H7 (cell line): ENCODE measurements around the gene SPATC1L. TPM values are rescaled to one million over a fixed set of nuclear protein-coding genes. Genes with fewer than 3 reads are reported as not detected.
"Not testable (repeated sequence)": the region's sequence is repeated elsewhere in the genome, so short reads cannot be mapped to it uniquely, and the experiment has no call there.

Experiments
- DNase-seq: peaks from one replicate; pipeline ENCODE4 v3.0.0; 2012
- H3K27me3 ChIP-seq: 2 replicates; pipeline ENCODE4 v1.6.0; 2011; ENCODE audit warnings: mild to moderate bottlenecking, low read length; ENCODE audit not compliant: control insufficient read depth, insufficient read depth
- H3K36me3 ChIP-seq: replicated peaks from 2 replicates; pipeline ENCODE4 v1.5.1; 2011; ENCODE audit warnings: low read length; ENCODE audit not compliant: control insufficient read depth, insufficient read depth
- H3K4me3 ChIP-seq: 2 replicates; pipeline ENCODE4 v1.5.1; 2011; ENCODE audit warnings: low read depth, mild to moderate bottlenecking, control low read depth, low read length, moderate library complexity; ENCODE audit not compliant: insufficient read depth
- total RNA-seq: library from RNA; depleted of rRNA; stranded (reverse); fragments of >200 nt; shearing (Covaris generic); gene quantifications from 2 replicates; pipeline ENCODE4 v1.2.3, GENCODE V29; 2014

The SPATC1L gene
- total RNA-seq, 1 experiment from 2014 or later = 35.5 TPM

DNA sequence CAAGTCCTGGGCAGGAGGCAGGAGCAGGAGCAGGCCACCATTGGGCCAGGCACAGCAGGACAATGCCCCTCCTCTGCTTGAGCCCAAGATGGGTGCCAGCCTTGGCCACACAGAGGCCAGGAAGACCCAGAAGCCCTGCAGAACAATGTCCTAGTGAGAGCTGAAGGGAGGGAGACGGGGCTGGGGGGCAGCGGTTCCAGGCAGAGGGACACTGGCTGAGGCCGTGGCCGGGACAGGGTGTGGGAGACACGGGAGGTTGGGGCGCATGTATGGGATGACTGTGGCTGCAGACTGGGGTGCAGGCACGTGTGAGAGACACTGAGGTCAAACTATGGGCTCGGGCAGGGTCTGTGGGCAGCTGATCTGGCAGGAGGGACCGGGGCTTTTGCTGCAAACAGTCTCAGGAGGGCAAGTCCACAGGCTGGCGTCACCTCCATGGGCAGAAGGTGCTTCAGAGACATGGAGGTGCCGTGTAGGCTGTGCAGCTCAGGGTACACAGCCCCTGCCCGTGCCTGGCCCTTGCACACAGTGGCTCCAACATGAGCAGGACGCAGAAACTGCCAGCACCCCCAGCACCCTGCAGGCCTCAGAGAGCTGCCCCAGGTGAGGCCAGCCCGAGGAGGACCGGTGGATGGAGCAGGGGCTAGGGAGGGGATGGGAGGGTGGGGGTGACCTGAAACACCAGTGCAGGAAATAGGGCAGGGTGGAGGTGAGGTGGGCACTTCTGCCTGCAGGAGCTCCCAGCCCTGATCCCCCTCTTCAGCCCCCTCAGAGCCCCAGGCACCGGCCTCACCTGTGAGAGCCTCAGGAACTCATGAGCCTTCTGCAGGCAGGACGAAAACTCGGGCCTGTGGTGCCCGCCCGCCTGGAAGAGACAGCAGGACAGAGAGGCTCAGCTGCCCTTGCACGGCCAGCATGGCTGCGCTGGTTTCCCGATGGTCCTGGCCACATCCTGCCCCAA, 24.8 kb upstream of the SPATC1L start:
- Histone ChIP-seq H3K36me3 (peaks cover 22% of the 10 kb centered on the region), H3K4me3 (no peak overlapping the region), H3K27me3 (no peaks in the 10 kb centered on the region)
- DNase-seq = peak; percentile 50

DNA sequence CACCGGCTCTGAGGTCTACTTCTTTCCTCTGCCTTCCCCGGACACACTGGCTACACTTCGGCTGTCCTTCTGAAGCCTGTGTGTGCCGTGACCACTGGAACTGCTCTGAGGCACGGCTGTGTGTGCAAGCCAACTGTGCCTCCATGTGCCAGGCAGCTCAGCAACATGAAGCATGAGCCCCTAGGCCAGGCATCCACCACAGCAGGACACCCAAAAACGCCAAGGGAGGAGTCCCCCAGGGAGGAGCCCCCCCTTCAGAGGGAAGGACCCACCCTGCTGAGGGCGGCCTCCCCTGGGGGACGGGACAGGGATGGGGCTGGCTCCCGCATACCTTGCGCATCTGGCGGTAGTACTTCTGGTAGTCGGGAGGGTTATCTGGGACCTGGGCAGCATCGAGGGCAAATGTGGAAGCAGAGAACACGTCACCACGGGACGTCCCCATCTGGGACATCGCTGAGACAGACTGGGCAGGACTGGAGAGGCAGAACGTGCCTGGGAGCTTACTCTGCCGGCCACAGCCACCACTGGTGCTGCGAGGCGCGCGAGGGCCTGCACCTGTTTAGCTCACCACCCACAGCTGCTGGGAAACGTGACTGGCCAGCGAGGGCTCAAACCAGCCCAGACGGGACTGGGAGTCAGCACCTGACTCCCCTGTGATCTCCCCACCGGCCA, 23.8 kb upstream of the SPATC1L start:
- peak; percentile 46 for DNase-seq
- peaks cover 19% of the 10 kb centered on the region for H3K36me3 ChIP-seq
- no peaks in the 10 kb centered on the region for H3K27me3 ChIP-seq
- no peak overlapping the region for H3K4me3 ChIP-seq

DNA sequence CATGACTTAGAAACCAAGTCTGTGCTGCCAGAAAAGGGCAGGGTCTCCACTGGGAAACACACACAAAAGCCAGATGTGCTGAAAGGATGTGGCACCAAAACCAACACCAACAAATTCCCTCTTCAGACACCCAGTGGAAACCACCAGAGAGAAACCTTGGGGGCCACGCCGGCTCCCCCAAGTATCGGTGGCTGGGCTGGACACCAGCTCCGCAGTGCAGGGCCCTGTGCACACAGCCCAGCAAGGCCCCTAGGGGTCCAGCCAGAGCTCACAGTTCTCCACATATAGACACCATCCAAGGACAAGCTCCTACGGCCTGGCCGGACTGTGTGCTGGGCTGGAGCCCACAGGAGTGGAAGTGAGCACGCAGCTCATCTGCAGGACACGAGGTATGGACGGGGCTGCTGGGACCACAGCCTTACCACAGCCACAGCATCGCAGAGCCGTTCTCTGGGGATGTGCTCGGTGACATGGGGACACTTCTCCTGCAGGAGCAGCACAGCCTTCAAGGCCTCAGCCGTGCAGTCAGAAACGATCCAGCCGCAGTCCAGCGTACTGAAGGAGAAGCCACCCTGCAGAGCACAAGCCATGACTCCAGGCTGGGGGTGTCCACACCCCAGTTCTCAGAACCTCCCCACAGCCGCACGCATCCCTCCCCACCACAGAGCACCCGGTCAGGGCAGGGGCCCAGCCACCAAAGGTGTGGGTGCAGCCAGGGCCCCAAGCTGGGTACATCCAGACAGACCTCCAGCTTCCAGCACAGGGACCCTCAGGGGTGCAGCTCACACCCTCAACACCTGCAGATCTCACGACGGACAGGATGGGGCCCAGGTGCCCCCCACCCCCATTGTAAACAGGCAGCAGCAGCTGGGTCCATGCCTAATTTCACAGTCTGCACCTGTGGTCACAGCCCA, 23.0 kb upstream of the SPATC1L start:
- Histone ChIP-seq H3K27me3 (no peaks in the 10 kb centered on the region), H3K4me3 (no peak overlapping the region), H3K36me3 (peaks cover 19% of the 10 kb centered on the region)
- DNase-seq = peak; percentile 34

DNA sequence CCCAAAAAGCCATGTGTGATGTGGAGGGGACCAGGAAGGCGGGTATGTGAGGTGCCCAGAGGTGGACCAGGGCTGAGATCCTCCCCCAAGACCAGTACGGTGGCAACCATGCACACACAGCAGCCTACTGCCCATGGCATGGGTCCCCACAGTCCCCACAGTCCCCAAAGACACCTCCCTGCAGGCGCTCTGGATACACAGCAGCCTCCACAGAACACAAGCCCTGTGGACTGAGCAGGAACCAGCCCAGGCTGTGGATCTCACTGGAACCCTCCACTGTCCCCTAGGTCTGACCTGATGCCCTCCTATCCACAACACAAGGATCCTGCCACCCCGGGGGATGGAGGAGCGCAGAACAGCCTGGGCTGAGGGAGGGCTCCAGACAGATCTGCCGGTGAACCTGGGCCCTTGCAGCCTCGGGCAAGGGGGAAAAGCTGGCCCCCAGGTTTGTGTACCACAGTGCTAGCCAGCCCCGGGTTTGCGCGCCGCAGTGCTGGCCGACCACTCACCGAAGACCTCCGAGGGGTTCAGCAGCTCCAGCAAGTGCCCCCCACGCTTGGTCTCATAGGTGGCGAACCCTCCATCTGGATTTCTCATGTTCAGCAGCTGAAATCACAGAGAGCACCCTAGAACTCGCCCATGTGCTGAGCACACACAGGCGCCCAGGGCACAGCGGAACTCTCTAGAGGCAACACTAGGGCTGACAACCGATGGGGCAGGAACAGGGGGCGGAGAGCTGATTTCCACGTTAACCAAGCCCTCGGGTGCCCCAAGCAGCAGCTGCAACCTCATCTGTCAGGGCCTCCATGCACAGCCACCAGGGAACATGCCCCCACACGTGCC, 22.1 kb upstream of the SPATC1L start:
- peaks cover 19% of the 10 kb centered on the region for H3K36me3 ChIP-seq
- H3K4me3 ChIP-seq = no peak overlapping the region
- DNase-seq = no peak
- H3K27me3 ChIP-seq = no peaks in the 10 kb centered on the region

DNA sequence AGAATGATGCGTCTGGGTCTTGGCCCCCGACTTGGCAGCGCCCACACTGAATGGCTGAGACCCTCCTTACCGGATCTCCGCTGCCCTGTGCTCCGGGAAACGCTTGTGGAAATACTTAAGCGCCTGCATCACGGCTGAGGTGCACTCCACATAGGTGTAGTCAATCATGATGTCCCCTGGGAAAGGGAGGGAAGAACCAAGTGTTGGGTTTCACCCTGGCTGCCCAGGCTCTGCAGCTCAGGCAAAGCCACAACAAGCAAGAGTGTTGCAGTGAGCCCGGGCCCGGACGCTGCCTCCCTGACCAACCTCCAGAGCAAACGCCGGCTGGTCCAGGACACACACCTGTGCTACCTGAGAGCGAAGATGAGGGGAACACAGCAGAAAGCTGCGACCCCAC, 21.5 kb upstream of the SPATC1L start:
- H3K36me3 ChIP-seq = peaks cover 19% of the 10 kb centered on the region
- H3K4me3 ChIP-seq = no peak overlapping the region
- H3K27me3 ChIP-seq = no peaks in the 10 kb centered on the region
- no peak for DNase-seq

DNA sequence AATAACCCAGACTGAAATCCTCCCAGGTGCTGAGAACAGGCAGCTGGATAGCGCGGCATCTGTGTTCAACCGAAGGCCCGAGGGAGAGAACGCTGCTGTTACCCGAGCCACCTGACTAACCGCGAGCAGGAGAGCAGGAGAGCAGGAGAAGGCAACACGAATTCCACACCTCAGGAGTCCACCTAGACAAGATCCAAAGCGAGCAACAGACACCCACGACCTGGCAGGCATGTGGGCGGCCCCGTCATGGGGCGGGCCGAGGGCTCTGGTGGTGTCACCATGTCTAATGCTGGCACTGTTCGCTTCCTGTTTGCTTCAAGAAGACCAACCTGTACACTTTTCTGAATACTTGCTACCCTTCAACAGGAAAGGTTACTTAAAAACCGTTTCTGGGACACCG, 20.9 kb upstream of the SPATC1L start:
- DNase-seq = no peak
- Histone ChIP-seq H3K27me3 (no peaks in the 10 kb centered on the region), H3K36me3 (peaks cover 19% of the 10 kb centered on the region)

DNA sequence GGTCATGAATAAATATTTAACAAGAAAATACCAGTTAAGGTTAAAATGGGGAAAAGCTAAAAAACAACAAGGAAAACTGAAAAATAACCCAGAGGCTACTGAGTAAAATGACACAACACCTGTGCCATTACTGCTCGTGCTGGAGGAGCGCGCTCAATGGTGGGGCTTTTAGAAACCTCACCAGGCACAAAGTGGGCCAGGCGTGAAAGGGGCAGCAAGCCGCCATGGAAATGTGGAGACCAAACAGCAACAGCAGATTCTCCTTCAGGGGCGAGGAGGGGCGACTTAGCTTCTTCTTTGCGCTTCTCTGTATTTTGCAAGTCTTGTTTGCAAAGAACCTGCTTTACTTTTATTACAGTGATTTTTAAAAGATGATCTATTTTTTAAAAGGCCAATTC, 18.9 kb upstream of the SPATC1L start:
- H3K36me3 ChIP-seq = peaks cover 14% of the 10 kb centered on the region
- no peaks in the 10 kb centered on the region for H3K27me3 ChIP-seq
- no peak for DNase-seq
- H3K4me3 ChIP-seq = no peak overlapping the region

More for the DNA sequence above, 20.9 kb upstream of the SPATC1L start:
- no peak overlapping the region for H3K4me3 ChIP-seq

DNA sequence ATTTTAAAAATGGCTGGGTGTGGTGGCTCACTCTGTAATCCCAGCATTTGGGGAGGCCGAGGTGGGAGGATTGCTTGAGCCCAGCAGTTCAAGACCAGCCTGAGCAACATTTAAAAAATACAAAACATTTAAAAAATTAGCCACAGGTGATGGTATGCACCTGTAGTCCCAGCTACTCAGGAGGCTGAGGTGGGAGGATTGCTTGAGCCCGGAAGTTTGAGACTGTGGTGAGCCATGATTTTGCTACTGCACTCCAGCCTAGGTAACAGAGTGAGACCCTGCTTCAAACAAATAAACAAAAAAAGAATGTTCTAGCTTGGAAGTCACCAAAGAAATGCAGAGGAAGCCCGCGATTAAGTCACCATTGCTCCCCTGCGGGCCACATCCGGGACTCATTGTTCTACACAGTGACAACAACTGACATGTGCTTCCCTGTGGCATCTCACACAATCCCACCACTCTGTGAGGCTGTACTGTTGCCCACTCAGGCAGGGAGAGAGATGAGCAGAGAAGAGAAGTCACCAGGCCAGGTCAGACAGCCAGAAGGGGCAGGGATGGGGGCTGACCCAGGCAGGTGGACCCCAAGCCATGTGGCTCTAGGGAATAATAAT, 18.4 kb upstream of the SPATC1L start:
- no peaks in the 10 kb centered on the region for H3K27me3 ChIP-seq
- no peak overlapping the region for H3K4me3 ChIP-seq
- DNase-seq = no peak
- peaks cover 13% of the 10 kb centered on the region for H3K36me3 ChIP-seq

DNA sequence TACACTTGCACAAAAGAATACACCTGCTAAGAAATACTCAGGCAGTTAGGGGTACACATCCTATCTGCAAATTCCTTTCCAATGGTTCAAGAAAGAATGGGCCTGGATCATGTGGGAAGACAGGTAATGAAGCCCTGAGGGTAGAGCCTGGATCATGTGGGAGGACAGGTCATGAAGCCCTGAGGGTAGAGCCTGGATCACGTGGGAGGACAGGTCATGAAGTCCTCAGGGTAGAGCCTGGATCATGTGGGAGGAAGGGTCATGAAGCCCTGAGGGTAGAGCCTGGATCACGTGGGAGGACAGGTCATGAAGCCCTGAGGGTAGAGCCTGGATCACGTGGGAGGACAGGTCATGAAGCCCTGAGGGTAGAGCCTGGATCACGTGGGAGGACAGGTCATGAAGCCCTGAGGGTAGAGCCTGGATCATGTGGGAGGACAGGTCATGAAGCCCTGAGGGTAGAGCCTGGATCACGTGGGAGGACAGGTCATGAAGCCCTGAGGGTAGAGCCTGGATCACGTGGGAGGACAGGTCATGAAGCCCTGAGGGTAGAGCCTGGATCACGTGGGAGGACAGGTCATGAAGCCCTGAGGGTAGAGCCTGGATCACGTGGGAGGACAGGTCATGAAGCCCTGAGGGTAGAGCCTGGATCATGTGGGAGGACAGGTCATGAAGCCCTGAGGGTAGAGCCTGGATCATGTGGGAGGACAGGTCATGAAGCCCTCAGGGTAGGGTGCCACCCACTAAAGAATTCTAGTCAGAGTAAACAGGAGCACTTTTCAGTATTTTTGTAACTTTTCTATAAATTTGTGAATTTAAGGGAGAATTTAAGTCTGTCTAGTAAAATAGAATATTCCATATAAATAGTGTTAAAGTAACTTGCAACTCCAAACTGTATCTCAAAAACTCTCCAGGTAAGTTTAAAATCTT, 16.9 kb upstream of the SPATC1L start:
- not testable (repeated sequence) for H3K36me3 ChIP-seq, H3K27me3 ChIP-seq, H3K4me3 ChIP-seq, DNase-seq

DNA sequence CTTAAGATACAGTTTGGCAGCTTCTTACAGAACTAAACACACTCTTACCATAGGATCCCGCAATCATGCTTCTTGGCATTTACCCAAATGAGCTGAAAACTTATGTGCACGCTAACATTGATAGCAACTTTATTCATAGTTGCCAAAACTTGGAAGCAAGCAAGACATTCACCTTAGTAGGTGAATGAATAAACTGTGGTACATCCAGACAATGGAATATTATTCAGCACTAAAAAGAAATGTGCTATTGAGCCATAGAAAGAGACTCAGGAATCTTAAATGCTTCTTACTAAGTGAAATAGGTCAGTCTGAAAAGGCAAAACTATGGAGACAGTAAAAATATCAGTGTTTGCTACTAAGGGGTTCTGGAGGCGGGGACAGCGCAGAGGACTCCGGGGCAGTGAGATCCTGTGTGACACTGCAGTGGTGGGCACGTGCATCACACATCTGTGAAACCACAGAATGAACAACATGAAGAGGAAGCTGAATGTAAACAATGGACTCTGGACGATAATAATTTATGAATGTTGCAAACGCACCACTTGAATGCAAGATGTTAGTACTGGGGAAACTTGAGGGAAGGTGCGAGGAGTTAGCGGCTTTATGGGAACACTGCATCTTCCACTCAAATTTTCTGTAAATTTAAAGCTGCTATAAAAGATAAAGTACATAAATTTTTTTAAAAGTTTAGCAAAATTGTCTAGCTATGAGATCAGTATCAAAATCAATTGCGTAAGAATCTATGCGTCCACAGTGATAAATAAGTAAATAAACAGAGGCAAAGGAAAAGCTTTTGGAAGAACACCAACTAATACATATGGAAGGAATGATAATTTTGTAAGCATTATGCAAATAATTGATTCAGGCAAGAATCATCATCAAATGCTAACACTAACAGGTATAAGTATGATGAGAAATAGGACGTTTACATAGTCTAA, 15.4 kb upstream of the SPATC1L start:
- peaks cover 9% of the 10 kb centered on the region for H3K36me3 ChIP-seq

DNA sequence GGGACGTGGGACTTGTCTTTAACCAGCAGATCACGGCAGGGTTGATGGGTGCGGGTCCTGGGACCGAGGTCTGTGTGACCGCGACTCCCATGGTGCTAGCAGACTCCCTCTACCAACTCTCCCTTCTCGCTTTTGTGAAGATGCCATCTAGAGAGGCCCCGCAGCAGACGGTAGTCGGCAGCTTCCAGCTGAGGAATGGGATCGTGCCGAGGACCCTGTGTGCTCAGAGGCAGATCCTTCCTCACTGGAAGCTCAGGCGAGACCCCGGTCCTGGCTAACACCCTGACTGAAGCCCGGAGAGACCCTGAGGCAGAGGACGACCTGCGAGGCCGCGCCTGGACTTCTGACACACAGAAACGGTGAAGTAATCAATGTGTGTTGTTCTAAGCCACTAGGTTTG, 12.5 kb upstream of the SPATC1L start:
- H3K36me3 ChIP-seq = peaks cover 19% of the 10 kb centered on the region
- H3K4me3 ChIP-seq = no peak overlapping the region
- DNase-seq = no peak
- H3K27me3 ChIP-seq = no peaks in the 10 kb centered on the region

More for the DNA sequence above, 15.4 kb upstream of the SPATC1L start:
- Histone ChIP-seq H3K4me3 (no peak overlapping the region), H3K27me3 (no peaks in the 10 kb centered on the region)
- no peak for DNase-seq
